SU-DHL-6 (cell line): ENCODE results near the gene CLEC20A.

ENCODE experiments used
- EZH2phosphoT487 ChIP-seq: fragments of 200-600 bp; sonication (generic), shearing (Covaris generic); conservative IDR thresholded peaks from 2 replicates; pipeline ENCODE4 v1.6.1; 2018; ENCODE audit warnings: mild to moderate bottlenecking, antibody characterized with exemption, low read length, moderate library complexity, mixed read lengths
- TF ChIP-seq, protein P1 (sequence below): fragments of 200-600 bp; sonication (generic); IDR thresholded peaks from one replicate; pipeline ENCODE4 v1.5.1; 2017; ENCODE audit warnings: antibody characterized with exemption, mild to moderate bottlenecking, low read length, moderate library complexity; ENCODE audit not compliant: insufficient read depth, poor library complexity, severe bottlenecking

DNA sequence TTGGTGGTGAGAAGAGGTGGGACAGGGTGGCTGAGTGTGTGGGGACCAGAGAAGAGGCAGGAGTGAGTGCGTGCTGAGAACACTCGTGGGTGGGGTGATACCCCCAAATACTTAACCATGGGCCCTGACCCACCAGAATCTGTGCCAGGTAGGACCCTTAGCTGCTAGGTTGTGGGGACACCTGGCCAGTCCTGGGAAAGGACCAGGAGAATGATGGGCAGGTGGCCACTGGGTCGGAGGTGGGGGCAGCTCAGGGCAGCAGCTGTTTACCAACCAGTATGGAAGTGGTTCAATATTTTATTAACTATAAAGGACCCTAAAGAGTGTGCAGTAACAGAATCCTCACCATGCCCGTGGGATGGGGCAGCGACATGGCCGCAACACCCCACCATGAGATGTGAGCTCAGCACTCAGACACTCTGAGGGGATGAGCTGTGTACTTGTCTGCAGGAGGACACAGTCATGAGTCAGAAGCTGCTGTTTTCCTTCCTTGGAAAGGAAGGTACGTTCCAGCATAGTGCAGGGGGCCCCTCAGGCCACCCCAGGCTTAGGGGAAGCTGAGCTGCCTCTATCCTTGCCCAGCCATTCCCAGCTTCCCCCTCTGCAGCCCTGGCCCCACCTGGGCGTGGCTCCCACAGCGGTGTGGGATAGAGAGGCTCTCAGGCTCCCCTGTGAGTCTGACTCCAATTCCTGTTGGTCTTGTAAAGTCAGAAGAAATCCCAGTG, 41.6 kb upstream of the CLEC20A start:
- TF ChIP-seq, protein P1, sequence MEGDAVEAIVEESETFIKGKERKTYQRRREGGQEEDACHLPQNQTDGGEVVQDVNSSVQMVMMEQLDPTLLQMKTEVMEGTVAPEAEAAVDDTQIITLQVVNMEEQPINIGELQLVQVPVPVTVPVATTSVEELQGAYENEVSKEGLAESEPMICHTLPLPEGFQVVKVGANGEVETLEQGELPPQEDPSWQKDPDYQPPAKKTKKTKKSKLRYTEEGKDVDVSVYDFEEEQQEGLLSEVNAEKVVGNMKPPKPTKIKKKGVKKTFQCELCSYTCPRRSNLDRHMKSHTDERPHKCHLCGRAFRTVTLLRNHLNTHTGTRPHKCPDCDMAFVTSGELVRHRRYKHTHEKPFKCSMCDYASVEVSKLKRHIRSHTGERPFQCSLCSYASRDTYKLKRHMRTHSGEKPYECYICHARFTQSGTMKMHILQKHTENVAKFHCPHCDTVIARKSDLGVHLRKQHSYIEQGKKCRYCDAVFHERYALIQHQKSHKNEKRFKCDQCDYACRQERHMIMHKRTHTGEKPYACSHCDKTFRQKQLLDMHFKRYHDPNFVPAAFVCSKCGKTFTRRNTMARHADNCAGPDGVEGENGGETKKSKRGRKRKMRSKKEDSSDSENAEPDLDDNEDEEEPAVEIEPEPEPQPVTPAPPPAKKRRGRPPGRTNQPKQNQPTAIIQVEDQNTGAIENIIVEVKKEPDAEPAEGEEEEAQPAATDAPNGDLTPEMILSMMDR, result no peak
- TF ChIP-seq EZH2phosphoT487, result no peak
